Activated T-cell treated with anti-CD3 and anti-CD28 coated beads for 4 hours (primary cell): ENCODE results near the gene NLGN1.

Experiments used
- DNase-seq: peaks from one replicate; pipeline ENCODE4 v3.0.0-alpha.2; 2020

Gene NLGN1

DNA sequence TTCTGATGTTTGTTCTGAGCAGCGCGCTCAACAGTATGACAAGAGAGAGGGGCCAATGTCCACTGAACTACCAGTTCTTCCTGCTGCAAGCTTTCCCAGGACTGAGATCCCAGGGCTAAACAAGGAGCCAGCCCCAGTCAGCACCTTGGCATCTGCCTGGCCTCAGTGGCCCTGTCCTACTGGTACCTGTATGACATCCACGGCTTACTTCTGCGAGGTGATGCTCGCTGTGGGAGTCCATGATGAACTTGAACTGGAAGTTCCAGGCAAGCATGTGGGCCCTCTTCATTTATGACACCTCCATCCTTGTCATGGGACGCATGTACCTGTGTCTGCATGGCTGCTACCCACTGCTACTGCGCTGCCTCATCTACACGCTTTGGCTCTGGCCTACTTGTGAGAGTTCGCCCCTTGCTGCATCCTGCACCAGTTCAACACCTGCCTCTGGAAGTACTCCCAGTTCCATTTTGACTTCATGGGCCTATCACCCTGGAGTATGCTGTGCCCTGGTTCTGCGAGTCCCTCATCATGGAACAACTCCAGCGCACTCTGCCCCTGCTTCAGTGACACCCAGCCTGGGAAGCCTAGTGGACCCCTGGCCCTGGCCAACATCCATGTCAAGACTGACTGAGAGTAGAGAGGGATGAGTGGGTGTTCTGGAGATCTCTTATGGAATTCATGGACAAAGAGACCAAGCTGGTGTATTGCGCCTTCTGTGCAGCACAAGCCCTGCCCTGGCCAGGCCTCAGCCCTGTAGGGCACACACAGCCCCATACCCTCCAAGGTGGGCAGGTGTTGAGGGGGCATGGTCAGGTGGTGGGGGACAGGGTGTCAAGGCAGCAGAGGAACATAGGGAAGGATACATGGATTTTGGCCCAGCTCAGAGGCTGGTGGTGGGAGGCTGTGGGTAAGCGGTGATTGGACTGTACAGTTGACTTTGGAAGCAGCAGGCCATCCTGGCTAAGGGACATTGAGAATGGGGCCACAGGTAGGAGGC lies 246.8 kb downstream of the NLGN1 start:
- DNase-seq = no peak

DNA sequence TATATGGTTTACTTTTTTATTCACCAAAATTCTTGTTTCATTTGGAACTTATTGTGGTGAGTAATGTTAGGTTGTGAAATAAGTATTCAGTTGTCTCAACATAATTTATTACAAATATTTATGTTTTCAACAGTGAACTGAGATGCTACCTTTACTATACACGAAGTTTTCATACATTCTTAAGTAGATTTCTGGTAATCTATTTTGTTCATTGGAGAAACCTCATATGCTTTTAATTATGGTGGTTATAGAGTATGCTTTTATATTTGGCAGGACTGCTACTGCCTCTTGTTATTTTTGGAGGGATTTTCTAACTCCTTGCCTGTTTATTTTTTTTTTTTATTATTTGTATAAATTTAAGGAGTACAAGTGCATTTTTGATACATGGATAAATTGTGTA lies 253.1 kb downstream of the NLGN1 start:
- no peak for DNase-seq

DNA sequence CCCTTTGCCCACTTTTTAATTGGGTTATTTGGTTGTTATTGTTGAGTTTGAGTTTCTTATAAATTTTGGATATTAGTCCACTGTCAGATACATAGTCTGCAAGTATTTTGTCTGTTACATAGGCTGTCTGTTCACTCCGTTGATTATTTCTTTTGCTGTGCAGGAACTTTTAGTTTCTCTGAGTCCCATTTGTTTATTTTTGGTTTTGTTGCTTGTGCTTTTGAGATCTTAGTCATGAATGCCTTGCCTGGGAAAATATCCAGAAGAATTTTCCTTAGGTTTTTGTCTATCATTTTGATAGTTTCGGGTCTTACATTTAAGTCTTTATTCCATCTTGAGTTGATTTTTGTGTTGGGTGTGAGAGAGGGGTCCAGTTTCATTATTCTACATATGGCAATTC lies 254.5 kb downstream of the NLGN1 start:
- DNase-seq = no peak

DNA sequence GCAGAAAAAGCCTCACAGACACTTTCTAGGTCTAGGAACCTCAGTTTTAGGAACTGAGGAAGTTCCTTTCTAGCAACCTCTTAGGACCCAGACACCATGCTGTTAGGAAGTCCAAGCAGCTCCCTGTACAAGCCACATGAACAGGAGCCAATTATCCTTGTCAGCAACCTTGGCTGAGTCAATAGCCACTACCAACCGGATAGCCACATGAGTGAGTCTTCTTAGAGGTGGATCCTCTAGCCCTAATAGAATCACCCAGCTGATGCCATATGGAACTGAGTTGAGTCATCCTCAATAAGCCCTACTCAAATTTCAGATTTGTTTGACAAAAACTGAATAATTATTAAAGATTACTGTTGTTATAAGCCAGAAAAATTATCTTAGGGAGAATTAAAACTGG lies 256.2 kb downstream of the NLGN1 start:
- DNase-seq = no peak

DNA sequence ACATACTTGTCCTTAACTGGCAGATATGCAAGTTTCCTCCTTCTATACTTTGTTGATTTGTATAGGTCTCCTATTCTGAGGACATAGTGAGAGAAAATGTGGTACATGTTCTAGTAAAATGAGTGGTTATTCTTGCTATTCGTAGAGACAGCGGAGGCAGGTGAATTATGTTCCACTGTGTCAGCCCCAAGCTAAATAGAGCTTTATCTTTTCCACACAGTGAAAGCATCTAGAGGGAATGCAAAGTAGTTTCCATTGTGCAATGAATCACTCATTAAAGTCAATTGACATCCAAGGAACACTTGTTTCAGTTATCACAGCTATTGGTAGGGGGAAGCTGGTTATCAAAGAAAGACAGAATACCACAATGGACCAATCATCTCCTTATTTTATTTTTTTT lies 262.4 kb downstream of the NLGN1 start:
- no peak for DNase-seq

DNA sequence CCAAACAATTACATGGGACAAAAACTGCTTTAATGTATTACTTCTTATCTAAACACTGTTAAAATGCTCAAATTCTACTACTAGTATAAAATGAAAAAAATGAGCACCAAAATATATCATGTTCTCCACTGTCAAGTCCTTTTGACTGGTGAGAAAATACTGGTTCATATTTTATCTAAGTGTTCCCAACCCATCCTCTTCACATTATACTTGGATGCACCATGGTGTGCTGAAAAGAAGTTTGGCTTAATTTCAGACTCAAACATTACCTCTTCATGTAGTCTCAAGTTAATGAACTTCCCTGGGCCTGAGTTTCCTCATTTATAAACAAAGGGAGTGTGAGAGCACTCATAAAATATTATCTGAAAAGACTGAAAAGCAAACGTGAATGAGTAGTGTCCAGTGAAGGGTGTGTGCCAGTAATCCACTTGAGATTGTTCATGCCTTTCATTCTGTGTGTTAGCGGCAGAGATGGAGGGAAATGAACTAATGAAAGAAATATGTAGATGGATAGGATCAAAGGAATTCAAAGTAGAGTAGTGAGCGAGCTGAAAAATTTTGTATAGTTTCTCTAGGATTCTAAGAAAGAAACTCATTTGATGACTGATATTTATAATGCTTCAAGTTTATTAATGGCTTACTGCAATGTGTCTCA lies 263.2 kb downstream of the NLGN1 start:
- DNase-seq = no peak

DNA sequence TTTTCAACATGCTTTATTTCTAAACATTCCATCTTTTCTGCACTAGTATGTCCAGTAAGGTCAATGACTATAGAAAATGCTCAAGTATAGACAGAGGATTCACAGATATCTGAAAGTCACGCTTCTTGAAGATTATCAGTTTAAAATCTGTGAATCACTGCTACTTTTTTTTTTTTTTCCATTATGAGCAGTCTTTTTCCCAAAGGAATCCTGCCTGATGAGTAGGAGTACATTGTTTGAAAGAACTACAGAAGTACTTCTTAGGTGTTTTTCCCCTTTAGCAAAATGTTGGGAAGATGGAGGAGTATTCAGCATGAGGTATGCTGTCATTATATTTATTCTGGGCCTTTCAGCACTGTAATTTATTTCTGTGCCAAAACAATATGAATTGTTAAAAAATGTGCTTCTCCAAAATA lies 266.2 kb downstream of the NLGN1 start:
- no peak for DNase-seq

DNA sequence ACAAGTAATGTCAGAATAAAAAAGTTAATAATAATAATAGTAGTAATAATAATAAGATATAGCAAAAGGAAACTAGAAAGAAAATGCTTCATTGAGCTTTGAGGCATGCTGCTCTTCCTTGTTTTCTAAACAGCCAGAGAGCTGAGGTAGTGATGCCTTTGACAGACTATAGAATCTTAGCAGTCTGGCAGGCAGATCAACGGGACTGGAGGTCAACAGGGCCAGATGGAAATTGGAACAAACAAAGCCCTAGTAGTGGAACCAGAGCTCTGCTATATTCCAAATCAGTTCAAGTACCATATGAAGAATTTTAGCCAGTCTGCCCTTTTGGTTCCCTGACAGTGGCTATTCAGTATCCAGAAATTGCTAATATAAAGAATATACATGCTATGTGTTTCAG lies 278.6 kb downstream of the NLGN1 start:
- no peak for DNase-seq

DNA sequence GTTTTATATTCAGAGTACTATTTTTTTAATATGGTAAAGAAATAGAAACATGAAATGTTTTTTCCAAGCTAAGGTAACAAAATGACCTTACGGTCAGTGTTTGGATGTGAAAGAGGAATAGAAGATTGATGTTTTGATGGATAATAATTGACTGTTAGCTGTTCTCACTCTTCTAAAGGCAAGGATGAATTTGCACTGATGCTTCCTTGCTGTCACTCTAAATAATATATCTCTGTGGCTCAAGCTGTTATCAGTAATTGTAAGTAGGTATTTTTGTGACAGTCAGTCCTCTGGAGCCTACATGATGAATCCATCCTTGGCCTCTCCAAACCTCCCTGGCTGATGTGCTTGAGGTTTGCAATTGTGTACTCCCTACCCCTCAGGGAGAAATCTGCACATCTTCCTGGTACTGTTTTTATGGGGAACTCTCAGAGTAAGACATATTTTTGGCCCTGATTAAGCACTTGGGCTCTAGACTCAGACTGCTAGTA lies 283.7 kb downstream of the NLGN1 start:
- DNase-seq = no peak

DNA sequence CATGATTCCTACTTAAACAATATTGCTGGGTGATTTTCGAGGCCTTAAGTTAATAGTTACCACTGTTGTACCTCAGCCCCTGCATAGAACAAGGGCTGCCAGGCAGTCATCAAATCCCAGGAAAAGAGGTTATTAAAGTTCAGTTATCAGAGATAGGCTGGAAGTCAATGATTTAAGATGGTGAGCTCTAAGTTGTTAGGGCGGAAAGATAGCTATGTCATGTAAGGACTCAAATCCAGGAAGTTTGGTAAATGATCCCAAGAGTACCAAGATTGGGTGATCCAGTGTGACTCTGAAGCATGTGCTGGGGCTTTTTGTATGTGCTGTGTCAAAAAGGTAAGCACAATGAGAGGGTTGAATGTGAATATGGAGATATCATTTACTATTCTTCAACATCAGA lies 287.9 kb downstream of the NLGN1 start:
- no peak for DNase-seq

DNA sequence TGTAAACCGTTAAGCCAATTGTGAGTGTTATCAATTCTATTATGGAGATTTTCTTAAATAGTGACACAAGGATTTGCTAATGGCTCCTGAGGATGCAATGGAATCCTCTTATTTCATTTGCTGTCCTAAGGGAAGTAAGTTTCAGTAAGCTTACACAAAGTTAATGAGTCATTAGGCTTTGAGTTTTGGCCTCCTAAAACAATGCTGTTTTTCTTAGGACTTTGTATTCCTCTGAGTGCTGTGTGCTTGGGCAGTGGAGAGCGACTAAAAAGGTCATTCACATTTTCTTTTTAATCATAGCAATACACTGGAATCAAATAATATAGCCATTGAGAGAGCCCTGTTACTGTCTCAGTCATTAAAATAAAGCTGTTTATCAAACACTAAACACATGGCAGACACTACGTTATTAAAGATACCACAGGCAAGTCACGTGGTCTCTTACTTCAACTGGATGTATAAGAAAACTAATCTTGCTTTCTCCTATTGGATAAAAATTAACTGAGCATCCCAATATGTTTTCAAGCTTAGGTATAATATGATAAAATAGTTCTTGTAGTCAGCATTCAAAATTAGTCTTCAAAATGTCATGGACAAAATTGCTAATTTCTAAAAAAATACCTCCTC lies 290.8 kb downstream of the NLGN1 start:
- no peak for DNase-seq

DNA sequence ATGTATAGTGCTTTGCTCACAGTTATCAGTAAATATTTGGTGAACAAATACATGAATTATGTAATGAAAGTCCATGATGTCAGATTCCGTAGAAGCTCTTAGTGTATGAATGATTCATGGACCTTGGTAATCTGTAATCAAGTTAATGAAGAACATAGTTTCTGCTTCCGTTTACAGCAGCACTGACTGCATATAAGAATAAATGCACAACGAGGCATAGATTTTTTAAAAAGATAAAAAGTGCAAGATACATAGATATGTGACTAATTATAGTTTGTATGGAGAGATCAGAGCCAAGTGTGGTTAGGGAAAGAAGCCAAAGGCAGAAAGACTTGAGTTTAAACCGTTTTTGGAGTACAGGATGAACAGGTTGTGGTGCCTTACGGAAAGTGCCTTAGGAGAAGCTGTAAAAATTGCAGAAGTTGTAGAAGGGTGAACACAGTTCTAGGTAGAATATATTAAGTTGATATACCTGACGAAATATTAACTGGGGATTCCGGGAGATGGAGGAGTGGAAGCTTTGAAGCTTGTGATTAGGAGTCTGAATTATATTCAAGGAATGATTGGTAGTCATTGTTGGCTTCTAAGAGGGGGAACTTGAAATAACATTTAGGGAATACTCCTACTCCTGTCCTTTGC lies 293.1 kb downstream of the NLGN1 start:
- DNase-seq = no peak

DNA sequence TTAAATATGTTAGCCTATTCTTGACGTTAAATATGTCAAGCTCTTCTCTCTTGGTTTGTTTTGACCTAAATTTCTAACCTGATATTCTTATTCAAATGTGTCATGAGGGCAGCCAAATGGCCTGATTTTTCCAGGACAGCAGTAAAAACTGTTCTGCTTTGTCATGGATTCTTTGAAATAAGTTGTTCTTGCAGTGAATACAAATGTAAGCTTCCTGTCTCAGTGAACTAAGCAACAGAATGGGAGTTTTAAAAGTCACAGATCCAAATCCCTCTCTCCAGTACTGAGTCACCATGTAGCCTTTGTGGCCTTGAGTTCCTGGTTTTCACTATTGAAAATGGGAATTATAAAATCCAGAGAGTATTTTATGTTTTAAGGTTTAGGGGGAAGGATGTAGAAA lies 301.8 kb downstream of the NLGN1 start:
- no peak for DNase-seq

DNA sequence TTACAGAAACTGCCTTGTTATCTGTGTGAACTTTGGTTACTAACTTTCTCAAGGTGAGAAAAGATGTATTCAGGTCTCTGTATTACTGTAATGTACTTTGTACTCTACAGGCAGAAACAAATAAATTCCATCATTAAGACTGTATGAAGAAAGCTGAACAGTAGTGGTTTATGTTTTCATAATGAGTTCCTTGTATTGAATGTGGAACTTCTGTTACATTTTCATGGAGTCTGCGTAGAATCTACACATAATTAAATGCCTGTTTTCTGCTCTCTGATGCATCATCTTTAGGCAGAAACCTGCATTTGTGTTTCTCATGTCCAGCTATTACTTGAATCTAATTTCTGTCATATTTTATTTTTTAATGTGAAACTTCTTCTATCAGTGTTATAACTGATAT lies 302.8 kb downstream of the NLGN1 start:
- no peak for DNase-seq

DNA sequence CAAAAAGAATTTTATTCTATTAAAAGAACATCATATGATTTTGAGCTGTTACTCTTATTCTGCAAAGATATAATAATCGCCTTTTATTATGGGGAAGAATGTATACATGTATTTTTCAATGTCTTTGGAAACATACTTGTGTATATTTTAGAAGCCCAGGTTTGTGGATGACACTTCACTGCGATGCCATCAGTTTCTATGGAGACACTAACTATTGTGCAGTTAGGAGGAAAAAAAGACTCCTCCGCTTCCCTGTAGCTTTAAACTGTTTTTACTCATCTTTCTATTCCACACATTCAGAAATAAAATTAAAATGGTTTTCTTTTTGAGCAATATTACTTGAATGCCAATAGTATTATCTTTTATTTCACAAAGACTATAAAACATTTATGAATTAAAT lies 305.0 kb downstream of the NLGN1 start:
- DNase-seq = no peak

DNA sequence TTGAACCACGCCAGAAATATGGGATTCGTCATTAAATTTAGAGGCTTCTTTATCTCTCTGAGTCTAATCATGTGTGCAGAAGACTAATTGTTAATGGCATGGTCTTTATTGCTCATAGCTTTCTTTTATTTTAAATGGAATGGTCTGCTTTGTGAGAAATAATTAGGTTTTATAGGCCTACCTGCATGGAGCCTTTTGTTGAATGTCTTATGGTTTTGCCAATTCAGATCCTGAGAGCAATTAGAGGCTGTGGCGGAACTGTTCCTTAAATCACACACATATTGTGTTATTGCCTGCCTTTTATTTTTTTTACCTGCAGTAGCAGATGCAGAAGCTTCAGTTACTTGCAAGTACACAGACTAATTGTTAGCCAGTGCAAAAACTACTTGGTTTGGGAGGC lies 306.2 kb downstream of the NLGN1 start:
- no peak for DNase-seq

DNA sequence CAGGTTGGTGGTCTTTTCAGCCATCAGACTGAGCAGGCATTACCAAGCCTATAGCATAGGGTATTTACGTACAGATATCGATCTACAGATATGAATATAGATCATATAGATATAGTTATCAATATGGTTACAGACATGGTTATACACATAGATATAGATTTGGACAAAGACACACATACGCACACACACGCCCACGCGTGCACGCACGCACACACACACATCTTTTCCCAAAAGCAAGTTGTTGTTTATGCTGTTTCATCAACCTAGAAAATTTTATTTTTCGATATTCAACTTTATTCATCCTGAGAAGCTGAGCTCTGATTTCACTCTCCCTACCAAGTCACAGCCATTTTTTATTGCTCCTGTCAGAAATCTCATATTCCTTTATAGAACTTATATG lies 309.1 kb downstream of the NLGN1 start:
- DNase-seq = no peak

DNA sequence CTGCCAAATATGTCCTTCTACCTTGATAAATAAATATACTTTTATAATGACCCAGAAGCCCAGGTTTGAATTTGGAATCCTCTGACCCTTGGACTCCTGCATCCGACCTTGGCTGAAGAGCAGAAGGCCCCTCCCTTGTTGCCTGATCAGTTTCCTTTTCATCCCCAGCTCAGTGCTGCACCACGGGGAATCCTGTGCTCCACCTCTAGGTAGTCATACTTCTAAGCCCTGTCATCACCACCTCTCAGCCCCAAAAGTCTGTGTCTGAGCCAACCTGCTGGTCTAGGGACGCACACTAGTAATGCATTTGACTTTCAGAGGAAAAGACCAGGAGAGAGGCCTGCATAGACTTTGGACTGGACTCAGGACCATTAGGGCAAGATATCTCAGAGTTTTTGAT lies 310.6 kb downstream of the NLGN1 start:
- DNase-seq = no peak

DNA sequence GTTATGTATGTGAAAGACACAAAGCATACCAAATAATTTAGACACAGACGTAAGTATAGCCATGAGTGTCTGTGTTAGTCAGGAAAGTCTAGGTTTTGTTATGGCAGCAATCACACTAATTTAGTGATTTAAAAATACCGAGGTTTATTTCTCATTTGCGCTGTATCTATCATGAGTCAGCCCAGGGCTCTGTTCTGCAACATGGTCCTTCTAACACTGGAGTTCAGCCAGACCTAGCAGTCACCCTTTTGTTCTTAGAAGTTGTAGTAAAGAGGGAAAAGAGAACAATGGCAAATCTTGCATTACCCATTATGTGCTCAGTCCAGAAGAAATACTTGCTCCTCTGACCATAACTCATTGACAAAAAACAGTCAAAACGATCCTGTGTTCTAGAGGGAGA lies 311.5 kb downstream of the NLGN1 start:
- no peak for DNase-seq

DNA sequence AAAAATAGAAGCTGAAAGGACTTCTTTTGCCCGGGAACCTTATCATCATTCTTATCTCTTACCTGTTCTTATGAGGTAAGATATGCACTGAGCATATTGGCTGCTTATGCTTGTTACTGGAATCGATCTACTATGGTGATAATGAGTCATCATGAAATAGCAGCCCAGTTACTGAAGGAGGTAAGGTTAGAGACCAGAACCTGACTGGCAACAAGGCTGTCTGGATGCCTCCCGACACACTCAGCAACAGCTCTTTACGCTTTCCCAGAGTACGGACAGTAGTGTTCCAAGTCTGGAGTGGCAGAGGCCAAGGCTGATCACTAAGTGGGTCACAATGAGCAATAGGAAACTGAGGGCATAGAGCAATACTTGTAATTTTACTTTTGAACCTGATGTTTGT lies 314.1 kb downstream of the NLGN1 start:
- DNase-seq = no peak

DNA sequence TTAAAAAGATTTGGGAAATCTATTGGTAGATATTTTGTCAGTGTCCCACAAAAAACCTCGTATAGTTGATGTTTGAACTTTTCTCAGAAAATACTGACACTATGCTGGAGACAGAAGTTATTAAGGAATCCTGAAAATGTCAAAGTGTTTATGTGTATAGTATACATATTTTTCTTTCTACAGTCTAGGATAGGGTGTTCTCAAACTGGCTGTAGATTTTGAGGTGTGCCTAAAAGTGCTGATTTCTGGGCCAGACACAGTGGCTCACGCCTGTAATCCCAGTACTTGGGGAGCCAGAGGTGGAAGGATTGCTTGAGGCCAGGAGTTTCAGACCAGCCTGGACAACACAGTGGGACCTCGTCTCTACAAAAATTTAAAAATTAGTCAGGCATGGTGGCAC lies 322.0 kb downstream of the NLGN1 start:
- DNase-seq = no peak

DNA sequence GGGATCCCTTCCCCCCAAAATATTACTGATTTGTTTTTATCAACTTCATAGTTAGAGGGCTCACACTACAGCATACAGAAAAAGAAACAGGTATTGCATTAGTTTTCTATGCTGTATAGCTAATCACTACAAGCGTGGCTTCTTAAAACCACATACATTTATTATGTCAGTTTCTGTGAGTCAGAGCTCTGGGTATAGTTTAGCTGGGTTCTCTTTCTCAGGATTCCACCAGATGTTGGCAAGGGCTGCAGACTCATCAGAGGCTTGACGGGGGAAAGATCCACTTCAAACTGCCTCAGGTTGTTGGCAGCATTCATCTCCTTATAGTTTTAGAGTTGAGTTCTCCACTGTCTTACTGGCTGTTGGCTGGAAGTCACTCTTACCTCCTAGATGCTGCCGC lies 328.0 kb downstream of the NLGN1 start:
- DNase-seq = no peak

DNA sequence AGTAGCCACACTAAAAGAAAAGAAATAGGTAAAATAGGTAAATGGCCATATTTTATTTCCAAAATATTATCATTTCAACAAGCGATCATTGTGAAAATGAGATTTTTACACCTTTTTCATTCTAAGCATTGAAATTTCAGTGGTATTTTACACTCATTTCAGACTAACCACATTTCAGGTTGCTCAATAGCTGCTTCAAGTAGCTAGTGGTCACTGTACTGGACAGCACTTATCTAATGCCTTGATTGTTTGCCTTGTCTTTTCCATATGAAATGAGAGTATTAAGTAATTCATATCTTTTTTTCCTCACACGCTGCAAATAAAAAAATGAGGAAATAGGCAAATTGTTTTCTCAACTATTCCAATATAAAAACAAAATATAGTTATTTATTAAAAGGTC lies 332.8 kb downstream of the NLGN1 start:
- DNase-seq = no peak
